Measurements from ENCODE around the gene FCGR2B.
"Not testable (repeated sequence)": the region's sequence is repeated elsewhere in the genome, so short reads cannot be mapped to it uniquely, and the experiment has no call there.

Gene FCGR2B

GRCh38 chr1:161662684-161663339 is at the start of gene FCGR2B:
Gene FCGR2B (plus strand): TSS chr1:161663143. CDS start chr1:161663242, 99 bp downstream.
- not testable (repeated sequence) for DNase-seq (ENCODE audit: low read depth in 2 of 2)

DNA sequence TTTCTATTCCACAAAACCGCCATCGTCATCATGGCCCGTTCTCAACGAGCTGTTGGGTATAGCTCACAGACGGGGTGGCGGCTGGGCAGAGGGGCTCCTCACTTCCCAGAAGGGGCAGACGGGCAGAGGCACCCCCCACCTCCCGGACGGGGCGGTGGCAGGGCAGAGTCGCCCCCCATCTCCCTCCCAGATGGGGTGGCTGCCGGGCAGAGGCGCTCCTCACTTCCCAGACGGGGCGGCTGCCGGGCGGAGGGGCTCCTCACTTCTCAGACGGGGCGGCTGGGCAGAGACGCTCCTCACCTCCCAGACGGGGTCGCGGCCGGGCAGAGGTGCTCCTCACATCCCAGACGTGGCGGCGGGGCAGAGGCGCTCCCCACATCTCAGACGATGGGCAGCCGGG is 46.5 kb upstream of the FCGR2B start:
- not testable (repeated sequence) for DNase-seq (ENCODE audit: low read depth in 2 of 2)

DNA sequence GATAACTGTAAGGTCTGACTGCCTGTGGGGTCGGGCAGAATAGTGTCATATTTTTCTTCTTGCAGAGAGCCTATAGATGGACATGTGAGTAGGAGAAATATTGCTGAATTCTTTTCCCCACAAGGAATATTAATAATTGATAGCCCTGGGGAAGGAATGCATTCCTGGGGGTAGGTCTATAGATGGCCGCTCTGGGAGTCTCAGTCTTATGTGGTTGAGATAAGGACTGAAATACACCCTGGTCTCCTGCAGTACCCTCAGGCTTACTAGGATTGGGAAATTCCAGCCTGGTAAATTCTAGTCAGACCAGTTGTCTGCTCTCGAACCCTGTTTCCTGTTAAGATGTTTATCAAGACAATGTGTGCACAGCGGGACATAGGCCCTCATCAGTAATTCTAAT is 44.4 kb upstream of the FCGR2B start:
- not testable (repeated sequence) for DNase-seq (ENCODE audit: low read depth in 2 of 2)

GRCh38 chr1:161620399-161620798 is 42.5 kb upstream of the FCGR2B start:
- DNase-seq (ENCODE audit: low read depth in 2 of 2): not testable (repeated sequence)

GRCh38 chr1:161621181-161622000 is 41.6 kb upstream of the FCGR2B start:
- DNase-seq (ENCODE audit: low read depth in 2 of 2): peak; percentile 27 to 60

GRCh38 chr1:161622054-161622453 is 40.9 kb upstream of the FCGR2B start:
- not testable (repeated sequence) for DNase-seq (ENCODE audit: low read depth in 2 of 2)

DNA sequence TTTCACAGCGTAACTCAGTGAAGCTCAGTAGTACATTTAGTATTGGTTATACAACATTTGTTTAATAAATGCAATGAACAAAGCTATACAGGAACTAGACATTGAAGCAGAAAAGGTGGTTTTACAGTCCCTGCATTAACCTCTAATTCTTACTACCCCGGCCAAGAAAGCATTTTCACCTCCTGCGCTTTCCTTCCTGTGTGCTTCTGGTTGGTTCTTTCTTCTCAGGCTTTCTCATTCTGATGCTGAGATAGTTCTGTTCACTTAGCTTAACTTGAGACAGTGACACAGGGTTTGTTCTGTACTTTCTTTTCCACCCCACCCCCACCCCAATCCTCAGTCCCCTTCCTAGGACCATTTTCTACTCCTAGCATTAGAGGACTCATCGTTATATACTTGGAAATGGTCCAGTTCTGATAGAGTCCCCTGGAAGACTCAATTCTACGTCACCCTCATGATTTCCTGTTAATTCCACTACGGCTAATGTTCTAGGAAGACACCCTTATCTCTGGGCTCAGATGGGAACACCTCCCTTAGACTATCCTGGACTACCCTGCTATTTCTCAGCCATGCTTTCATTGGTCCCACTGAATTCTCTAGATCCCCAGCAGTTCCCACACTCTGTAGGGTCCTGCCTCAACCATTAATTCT is 39.4 kb upstream of the FCGR2B start:
- DNase-seq (ENCODE audit: low read depth in 2 of 2): not testable (repeated sequence)

DNA sequence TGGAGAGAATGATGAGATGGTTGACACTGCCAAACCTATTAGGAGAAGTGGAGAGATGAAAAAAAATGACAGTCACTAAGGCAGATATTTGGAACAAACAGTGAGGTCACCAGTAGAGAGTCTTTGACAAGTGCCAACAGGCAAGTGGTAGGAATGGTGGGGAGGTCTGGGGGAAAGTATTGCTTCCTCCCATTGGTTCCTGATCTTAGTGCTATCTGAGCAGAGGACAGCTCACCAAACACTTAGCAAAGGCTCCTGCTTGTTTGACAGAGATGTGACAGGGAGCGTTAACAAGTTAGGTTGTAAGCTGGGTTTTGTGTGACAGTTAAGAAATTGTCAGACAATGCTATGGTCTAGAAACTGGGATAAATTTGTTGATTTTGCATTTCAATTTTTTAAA is 38.3 kb upstream of the FCGR2B start:
- DNase-seq (ENCODE audit: low read depth in 2 of 2): not testable (repeated sequence)

DNA sequence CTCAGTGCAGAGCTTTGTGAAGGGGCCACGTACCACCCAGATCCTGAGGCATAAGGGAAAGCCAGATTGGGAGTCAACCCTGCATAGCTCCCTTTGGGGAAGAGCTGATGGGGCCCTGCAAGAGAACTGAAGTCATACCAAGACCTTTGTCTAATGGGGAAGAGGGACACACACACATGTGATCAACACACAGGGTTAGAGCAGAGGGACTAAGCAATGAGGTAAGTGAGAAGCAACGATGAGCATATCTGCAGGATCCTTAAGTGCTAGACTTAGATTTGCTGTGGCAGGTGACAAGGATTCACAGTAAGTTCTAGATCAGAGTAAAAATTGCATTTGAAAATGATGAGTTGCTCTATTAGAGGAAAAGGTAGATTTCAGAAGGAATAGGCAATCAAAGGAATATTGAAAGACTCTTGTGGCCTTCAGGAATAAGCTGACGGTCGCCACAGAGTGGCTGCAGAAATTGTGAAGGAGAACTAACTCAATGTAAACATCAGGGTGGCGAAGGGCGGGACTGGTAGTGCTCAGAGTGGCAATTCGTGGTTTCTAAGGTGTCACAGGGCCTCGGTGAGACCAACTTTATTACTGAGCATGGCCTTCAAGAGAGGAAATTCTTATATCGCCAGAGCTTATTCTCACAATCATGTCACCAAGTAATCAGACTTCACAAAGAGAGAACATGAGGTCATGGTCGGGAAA is 36.3 kb upstream of the FCGR2B start:
- not testable (repeated sequence) for DNase-seq (ENCODE audit: low read depth in 2 of 2)

GRCh38 chr1:161630128-161630742 is 32.7 kb upstream of the FCGR2B start:
- DNase-seq (ENCODE audit: low read depth in 2 of 2): not testable (repeated sequence)

DNA sequence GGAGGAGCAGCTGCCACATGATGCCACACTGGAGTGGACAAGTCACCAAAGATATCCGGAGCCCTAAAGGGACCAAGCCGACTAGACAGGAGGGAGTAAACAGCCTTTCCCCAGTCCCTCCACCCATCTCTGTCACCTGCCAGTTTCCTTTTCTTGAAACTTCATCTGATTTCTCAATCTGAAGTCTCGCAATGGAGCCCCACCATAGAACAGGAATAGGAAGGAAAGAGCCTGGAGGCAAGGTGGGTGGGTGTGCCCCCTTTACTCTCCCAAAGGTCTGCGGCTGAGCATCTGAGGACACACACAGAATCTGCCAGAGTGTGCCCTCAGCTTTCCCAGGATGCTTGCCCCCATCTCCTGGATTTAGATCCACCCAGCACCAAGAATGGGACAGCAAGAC is 31.9 kb upstream of the FCGR2B start, which contains the start of gene FCGR3B:
TSS of gene FCGR3B (minus strand) at position 101 of the 400 bp plus-strand sequence. CDS start at position 19, 82 bp downstream.
- no peak for DNase-seq (ENCODE audit: low read depth in 2 of 2)

- not testable (repeated sequence) for DNase-seq (ENCODE audit: low read depth in 2 of 2)
These were observed 27.9 kb upstream of the FCGR2B start for GRCh38 chr1:161634993-161635392.

DNA sequence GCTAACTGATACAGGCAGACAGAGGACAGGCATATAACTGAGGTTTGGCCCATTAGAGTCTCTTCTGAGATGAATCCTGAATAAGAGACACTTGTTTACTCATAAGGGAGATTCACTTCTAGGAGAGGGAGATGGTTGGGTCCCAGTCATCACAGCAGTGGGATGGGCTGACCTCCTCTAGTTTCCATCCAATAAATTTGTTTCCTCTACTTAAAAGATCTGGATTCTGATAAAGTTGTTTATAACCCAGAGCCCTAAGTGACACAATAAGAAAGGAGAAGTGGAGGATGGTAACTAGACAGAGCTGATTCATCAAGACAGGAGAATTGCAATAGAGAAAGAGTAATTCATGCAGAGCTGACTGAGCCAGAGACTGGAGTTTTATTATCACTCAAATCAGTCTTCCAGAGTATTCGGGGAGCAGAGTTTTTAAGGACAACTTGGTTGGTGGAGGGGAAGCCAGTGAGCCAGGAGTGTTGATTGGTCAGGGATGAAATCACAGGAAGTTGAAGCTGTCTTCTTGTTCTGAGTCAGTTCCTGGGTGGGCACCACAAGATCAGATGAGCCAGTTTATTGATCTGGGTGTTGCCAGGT is 26.7 kb upstream of the FCGR2B start:
- DNase-seq (ENCODE audit: low read depth in 2 of 2): not testable (repeated sequence)

GRCh38 chr1:161636976-161637375 is 26.0 kb upstream of the FCGR2B start:
- DNase-seq (ENCODE audit: low read depth in 2 of 2): not testable (repeated sequence)

DNA sequence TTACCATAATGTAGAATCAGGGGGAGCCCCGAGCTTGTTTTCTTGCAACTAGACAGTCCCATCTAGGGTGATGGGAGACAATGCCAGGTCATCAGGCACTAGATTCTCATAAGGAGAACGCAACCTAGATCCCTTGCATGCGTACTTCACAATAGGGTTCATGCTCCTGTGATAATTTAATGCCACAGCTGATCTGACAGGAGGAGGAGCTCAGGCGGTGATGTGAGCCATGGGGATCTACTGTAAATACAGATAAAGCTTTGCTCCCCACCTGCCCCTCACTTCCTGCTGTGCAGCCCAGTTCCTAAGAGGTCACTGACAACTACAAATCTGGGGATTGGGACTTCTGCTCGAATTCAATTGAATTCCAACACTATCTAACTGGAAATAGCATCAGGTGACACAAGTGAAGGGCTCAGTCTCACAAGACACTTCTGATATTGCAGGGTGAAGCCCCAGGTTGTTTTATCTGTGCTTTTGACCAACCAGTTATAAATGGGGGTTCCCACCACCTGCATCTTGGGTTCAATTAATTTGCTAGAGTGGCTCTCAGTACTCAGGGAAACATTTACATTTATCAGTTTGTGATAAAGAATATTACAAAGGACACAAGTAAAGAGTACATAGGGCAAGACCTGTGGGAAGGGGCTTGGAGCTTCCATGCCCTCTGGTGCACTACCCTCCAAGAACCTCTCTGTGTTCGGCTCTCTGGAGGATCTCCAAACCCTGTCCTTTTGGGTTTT is 24.5 kb upstream of the FCGR2B start:
- DNase-seq (ENCODE audit: low read depth in 2 of 2): not testable (repeated sequence)

DNA sequence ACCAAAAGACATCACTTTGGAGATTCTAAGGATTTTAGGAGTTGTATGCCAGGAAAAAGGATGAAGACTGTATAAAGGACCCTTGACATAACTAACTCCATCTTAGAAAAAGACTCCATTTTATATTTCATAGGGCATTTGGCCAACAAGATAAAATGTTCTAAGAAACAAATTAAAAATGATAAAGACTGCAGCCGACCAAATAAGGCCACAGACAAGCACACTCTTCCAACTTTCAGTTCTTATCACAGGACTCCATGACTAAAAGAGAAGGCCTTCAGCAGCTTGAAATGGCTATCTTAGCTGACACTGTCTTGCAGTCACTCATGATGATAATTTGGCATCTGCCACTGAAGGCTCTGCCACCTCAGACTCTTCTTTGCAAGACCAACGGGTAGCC is 23.7 kb upstream of the FCGR2B start:
- DNase-seq (ENCODE audit: low read depth in 2 of 2): not testable (repeated sequence)

GRCh38 chr1:161642697-161643096 is 20.2 kb upstream of the FCGR2B start:
- DNase-seq (ENCODE audit: low read depth in 2 of 2): not testable (repeated sequence)

DNA sequence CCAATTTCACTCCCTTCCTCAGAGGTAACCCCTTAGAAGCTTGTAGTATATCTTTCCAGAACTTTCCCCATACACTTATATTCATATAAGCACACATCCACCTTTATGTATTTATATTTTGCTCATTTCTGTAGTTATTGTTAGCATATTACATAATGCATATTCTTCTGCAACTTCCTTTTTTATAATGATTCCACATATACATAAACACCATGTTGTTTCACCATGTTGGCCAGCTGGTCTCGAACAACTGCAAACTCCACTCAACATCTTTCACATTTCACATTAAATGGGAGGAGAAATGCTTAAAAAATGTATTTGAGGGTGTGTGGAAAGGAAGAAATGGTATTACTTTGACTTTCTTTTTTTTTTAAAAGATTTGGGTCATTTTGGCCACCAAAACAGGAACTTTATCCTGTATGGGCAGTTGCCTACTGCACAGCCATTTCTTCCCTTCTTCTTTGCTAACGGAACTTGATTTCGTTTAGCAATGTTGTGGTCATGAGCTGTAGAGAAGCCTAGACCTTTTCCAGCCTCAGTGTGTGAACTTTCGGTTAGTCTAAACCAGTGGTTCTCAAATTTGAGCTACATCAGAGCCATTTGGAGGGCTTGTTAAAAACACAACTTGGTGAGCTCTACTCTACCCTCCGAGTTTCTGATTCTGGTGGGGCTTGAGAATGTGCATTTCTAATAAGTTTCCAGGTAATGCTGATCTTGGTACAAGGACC is 19.3 kb upstream of the FCGR2B start:
- not testable (repeated sequence) for DNase-seq (ENCODE audit: low read depth in 2 of 2)

DNA sequence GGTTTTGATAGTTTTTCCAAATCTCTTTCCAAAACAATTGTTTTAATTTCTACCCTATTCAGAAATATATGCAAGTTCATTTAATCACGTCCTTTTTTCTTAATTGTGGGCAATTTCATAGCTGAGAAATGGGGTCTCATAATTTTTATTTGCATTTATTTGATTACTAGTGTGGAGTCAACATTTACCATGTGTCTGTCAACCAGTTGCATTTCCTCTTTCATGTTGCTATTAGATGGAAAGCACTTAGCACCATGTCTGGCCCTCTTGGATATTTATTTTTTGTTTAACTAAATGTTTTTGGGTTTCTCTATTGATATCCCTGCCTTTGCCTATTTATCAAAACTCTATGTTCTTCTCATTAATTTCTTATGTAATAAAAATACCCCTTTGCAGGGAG is 18.1 kb upstream of the FCGR2B start:
- not testable (repeated sequence) for DNase-seq (ENCODE audit: low read depth in 2 of 2)

Measured in stimulated activated CD8-positive, alpha-beta memory T cell treated with anti-CD3 and anti-CD28 coated beads, Interleukin-7, amount 100 ng/mL, for 1 hour (primary cell).